Measurements from ENCODE around the gene HPSE. TPM values are rescaled to one million over a fixed set of nuclear protein-coding genes. Genes with fewer than 3 reads are reported as not detected.
"Not testable (repeated sequence)": the region's sequence is repeated elsewhere in the genome, so short reads cannot be mapped to it uniquely, and the experiment has no call there.

The HPSE gene
- total and polyA plus RNA-seq, 2 experiments from 2014 or later = 1.7 to 3.8 TPM

DNA sequence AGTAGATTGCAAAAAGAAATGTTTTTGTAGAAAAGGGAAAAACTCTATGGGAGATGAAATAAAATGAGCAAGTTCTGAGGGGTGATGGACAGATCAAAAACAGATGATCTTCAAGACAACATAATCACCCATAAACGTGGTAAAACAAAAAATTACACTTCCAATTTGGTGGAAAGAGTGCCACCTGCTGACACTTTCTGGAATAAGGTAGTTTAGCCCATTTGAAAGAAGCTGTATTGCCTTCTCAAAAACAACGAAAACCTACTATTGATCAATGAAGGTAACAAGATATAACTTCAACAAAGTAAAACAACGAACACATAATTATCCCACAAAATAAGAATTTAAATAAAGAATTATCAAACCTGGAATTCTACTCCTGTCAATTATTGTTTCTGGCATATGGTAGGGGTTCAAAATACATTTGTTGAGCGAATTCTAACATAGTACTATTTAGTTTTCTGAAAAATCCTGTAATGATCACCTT is 52.6 kb downstream of the HPSE start:
- H3K9me2 ChIP-seq (replicated peaks; ENCODE audit: insufficient read depth) = no peaks in the 10 kb centered on the region
- TF ChIP-seq, protein P1, sequence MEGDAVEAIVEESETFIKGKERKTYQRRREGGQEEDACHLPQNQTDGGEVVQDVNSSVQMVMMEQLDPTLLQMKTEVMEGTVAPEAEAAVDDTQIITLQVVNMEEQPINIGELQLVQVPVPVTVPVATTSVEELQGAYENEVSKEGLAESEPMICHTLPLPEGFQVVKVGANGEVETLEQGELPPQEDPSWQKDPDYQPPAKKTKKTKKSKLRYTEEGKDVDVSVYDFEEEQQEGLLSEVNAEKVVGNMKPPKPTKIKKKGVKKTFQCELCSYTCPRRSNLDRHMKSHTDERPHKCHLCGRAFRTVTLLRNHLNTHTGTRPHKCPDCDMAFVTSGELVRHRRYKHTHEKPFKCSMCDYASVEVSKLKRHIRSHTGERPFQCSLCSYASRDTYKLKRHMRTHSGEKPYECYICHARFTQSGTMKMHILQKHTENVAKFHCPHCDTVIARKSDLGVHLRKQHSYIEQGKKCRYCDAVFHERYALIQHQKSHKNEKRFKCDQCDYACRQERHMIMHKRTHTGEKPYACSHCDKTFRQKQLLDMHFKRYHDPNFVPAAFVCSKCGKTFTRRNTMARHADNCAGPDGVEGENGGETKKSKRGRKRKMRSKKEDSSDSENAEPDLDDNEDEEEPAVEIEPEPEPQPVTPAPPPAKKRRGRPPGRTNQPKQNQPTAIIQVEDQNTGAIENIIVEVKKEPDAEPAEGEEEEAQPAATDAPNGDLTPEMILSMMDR (IDR thresholded peaks at IDR 0.05; ENCODE audit: poor library complexity) = peak; percentile 75
- no peak for TF ChIP-seq EZH2 (IDR thresholded peaks at IDR 0.05; ENCODE audit: borderline replicate concordance)
- TF ChIP-seq EZH2phosphoT487 (IDR thresholded peaks at IDR 0.05; ENCODE audit: low read depth, severe bottlenecking, unreplicated experiment) = no peak
- H3K4me3 ChIP-seq = no peak overlapping the region
- H3K4me2 ChIP-seq = peak overlapping the region; percentile 59
- peaks cover 10% of the 10 kb centered on the region for H3K4me1 ChIP-seq (ENCODE audit: insufficient read depth)
- no peaks in the 10 kb centered on the region for H4K20me1 ChIP-seq (ENCODE audit: insufficient read depth, poor library complexity, severe bottlenecking)
- WGBS (ENCODE audit: low lambda C conversion rate, missing lambda C conversion rate) = 40% methylated on average over 4 of the region's 4 CpGs
- no peaks in the 10 kb centered on the region for H3K27me3 ChIP-seq
- no peaks in the 10 kb centered on the region for H3K36me3 ChIP-seq (replicated peaks; ENCODE audit: insufficient read depth, low read depth)
- no peaks in the 10 kb centered on the region for H3K9me3 ChIP-seq (ENCODE audit: low read depth)
- H3K79me2 ChIP-seq = peaks cover 18% of the 10 kb centered on the region
- DNase-seq (ENCODE audit: low spot score) = peak; percentile 62
- H2AFZ ChIP-seq = no peak overlapping the region
- no peak overlapping the region for H3K27ac ChIP-seq

DNA sequence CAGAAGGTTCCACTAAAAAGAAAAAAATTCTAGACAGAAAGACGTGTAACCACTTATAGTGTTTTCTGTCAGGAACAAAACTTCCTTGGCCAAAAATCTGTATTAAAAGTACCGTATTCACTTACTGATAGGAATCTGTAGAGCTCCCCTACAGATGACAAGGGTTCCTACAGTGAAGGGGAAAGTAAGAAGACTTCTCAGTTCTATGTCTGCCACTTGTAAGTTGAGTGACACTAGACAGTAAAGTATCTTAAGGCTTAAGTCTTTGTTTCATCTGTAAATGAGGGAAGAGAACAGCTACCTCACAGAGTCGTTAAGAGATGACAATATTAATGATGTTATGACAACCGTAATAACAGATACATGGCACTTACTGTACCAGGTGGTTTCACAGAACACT is 53.3 kb downstream of the HPSE start:
- H3K9me3 ChIP-seq (ENCODE audit: low read depth) = no peaks in the 10 kb centered on the region
- no peaks in the 10 kb centered on the region for H3K27me3 ChIP-seq
- peaks cover 18% of the 10 kb centered on the region for H3K79me2 ChIP-seq
- no peak overlapping the region for H3K4me2 ChIP-seq
- H3K9me2 ChIP-seq (replicated peaks; ENCODE audit: insufficient read depth) = no peaks in the 10 kb centered on the region
- DNase-seq (ENCODE audit: low spot score) = no peak
- WGBS (ENCODE audit: low lambda C conversion rate, missing lambda C conversion rate) = 71% methylated on average over 4 of the region's 4 CpGs
- no peaks in the 10 kb centered on the region for H4K20me1 ChIP-seq (ENCODE audit: insufficient read depth, poor library complexity, severe bottlenecking)
- H3K4me3 ChIP-seq = no peak overlapping the region
- no peaks in the 10 kb centered on the region for H3K36me3 ChIP-seq (replicated peaks; ENCODE audit: insufficient read depth, low read depth)
- no peak overlapping the region for H2AFZ ChIP-seq
- peaks cover 10% of the 10 kb centered on the region for H3K4me1 ChIP-seq (ENCODE audit: insufficient read depth)
- H3K27ac ChIP-seq = no peak overlapping the region
- TF ChIP-seq, protein P1 (IDR thresholded peaks at IDR 0.05; ENCODE audit: poor library complexity) = no peak

DNA sequence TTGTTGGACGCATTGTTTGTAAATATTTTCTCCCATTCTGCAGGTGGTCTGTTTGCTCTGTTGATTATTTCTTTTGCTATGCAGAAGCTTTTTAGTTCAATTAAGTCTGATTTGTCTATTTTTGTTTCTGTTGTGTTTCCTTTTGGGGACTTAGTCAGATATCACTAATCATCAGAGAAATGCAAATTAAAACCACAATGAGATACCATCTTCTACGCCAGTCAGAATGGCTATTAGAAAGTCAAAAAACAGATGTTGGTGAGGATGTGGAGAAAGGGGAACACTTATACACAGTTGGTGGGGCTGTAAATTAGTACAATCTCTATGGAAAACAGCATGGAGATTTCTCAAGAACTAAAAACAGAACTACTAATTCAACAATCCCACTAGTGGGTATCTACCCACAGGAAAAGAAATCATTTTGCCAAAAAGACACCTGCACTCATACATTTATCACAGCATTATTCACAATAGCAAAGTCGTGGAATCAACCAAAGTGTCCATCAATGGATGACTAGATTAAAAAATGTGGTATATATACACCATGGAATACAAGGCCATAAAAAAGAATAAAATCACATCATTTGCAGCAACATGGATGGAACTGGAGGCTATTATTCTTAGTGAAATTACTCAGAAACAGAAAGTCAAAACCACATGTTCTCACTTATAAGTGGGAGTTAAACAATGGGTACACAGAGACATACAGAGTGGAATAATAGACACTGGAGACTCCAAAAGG is 58.2 kb downstream of the HPSE start:
- Histone ChIP-seq H3K9me2 (replicated peaks; ENCODE audit: insufficient read depth) (no peaks in the 10 kb centered on the region), H3K79me2 (peaks cover 2% of the 10 kb centered on the region), H3K36me3 (replicated peaks; ENCODE audit: insufficient read depth, low read depth) (no peaks in the 10 kb centered on the region), H3K27me3 (no peaks in the 10 kb centered on the region), H4K20me1 (ENCODE audit: insufficient read depth, poor library complexity, severe bottlenecking) (no peaks in the 10 kb centered on the region), H3K4me2 (no peak overlapping the region), H3K9me3 (ENCODE audit: low read depth) (no peaks in the 10 kb centered on the region), H3K4me1 (ENCODE audit: insufficient read depth) (peaks cover under 1% of the 10 kb centered on the region), H3K4me3 (no peak overlapping the region), H2AFZ (no peak overlapping the region), H3K27ac (no peak overlapping the region)
- 95% methylated on average over 3 of the region's 3 CpGs for WGBS (ENCODE audit: low lambda C conversion rate, missing lambda C conversion rate)
- TF ChIP-seq EZH2phosphoT487 (IDR thresholded peaks at IDR 0.05; ENCODE audit: low read depth, severe bottlenecking, unreplicated experiment) = no peak
- TF ChIP-seq, protein P1 (IDR thresholded peaks at IDR 0.05; ENCODE audit: poor library complexity) = no peak
- TF ChIP-seq EZH2 (IDR thresholded peaks at IDR 0.05; ENCODE audit: borderline replicate concordance) = no peak
- DNase-seq (ENCODE audit: low spot score) = no peak

DNA sequence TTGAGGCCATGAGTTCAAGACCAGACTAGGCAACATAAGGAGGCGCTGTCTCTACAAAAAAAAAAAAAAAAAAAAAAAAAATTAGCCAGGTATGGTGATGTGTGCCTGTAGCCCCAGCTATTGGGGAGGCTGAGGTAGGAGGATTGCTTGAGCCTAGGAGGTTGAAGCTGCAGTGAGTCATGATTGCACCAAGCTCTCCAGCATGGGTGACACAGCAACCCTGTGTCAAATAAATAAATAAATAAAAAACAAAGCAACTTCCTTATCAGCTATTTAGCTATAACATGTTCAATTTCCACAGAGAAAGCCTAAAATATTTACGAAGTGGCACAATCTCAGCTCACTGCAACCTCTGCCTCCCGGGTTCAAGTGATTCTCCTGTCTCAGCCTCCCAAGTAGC is 60.7 kb downstream of the HPSE start:
- not testable (repeated sequence) for H3K27ac ChIP-seq; H3K9me3 ChIP-seq (ENCODE audit: low read depth); H3K9me2 ChIP-seq (replicated peaks; ENCODE audit: insufficient read depth); H2AFZ ChIP-seq; H3K36me3 ChIP-seq (replicated peaks; ENCODE audit: insufficient read depth, low read depth); H3K79me2 ChIP-seq; H3K4me2 ChIP-seq; H4K20me1 ChIP-seq (ENCODE audit: insufficient read depth, poor library complexity, severe bottlenecking); H3K4me1 ChIP-seq (ENCODE audit: insufficient read depth); H3K4me3 ChIP-seq; H3K27me3 ChIP-seq; DNase-seq (ENCODE audit: low spot score)
- WGBS (ENCODE audit: low lambda C conversion rate, missing lambda C conversion rate) = 97% methylated on average over 3 of the region's 3 CpGs

Measured in hepatocyte (in vitro differentiated cells).